Esophagus squamous epithelium (tissue), 4 donors: ENCODE results near the gene CCDC83.

ENCODE experiments used
- CTCF ChIP-seq, 6 experiments: fragments of 450-650 bp in 4 of 6; fragments of 200-600 bp in 2 of 6; sonication (generic) in 2 of 6; IDR thresholded peaks; one replicate each; pipeline ENCODE4 v1.5.1; 2016 to 2019; ENCODE audit warnings: antibody characterized with exemption in 6 of 6, mild to moderate bottlenecking in 4 of 6, moderate library complexity in 4 of 6
- POLR2A ChIP-seq, 4 donors: fragments of 450-650 bp; IDR thresholded peaks; one replicate each; pipeline ENCODE4 v1.6.1; 2017; ENCODE audit warnings: antibody characterized with exemption in 4 of 4, mild to moderate bottlenecking in 4 of 4, moderate library complexity in 3 of 4

GRCh38 chr11:85898456-85898855 is 43.3 kb downstream of the CCDC83 start:
- TF ChIP-seq CTCF (IDR thresholded peaks at IDR 0.05) (no peak), POLR2A (IDR thresholded peaks at IDR 0.05) (no peak)
